Liver (tissue), 9 donors: Measurements from ENCODE around the gene MAP6. TPM values are rescaled to one million over a fixed set of nuclear protein-coding genes. Genes with fewer than 3 reads are reported as not detected.

Source experiments
- DNase-seq: peaks from one replicate; pipeline ENCODE4 v3.0.0-alpha.2; 2017; ENCODE audit warnings: low spot score
- H3K27ac ChIP-seq, 2 donors: one replicate each; pipeline ENCODE4 v1.7.0; 2013; ENCODE audit warnings: inconsistent platforms in 2 of 2, low read length in 2 of 2, control low read depth in 1 of 2, low read depth in 1 of 2, mild to moderate bottlenecking in 1 of 2
- H3K27me3 ChIP-seq, 4 donors: one replicate each; pipeline versions ENCODE4 v1.6.1 to v1.7.0; 2013; ENCODE audit warnings: low read length in 3 of 4, inconsistent platforms in 1 of 4, mild to moderate bottlenecking in 1 of 4, moderate library complexity in 1 of 4; ENCODE audit not compliant: control insufficient read depth in 4 of 4, insufficient read depth in 4 of 4
- H3K36me3 ChIP-seq, 4 donors: one replicate each; pipeline versions ENCODE4 v1.6.1 to v1.7.0; 2013; ENCODE audit warnings: low read length in 3 of 4, mild to moderate bottlenecking in 3 of 4, low read depth in 1 of 4, moderate library complexity in 1 of 4; ENCODE audit not compliant: control insufficient read depth in 4 of 4, insufficient read depth in 3 of 4
- H3K4me1 ChIP-seq, 4 donors: one replicate each; pipeline versions ENCODE4 v1.6.1 to v1.7.0; 2013; ENCODE audit warnings: low read length in 3 of 4, mild to moderate bottlenecking in 3 of 4, moderate library complexity in 1 of 4; ENCODE audit not compliant: control insufficient read depth in 4 of 4, insufficient read depth in 4 of 4
- H3K4me3 ChIP-seq, 3 donors: one replicate each; pipeline versions ENCODE4 v1.6.1 to v1.7.0; 2013; ENCODE audit warnings: low read length in 3 of 3, control low read depth in 1 of 3, low read depth in 1 of 3, mild to moderate bottlenecking in 1 of 3
- H3K9ac ChIP-seq, 2 donors: one replicate each; pipeline ENCODE4 v1.7.0; 2013; ENCODE audit warnings: low read length in 2 of 2, mild to moderate bottlenecking in 2 of 2, moderate library complexity in 2 of 2, control low read depth in 1 of 2, low read depth in 1 of 2
- H3K9me3 ChIP-seq, 4 donors: one replicate each; pipeline versions ENCODE4 v1.6.1 to v1.7.0; 2013; ENCODE audit warnings: low read length in 3 of 4; ENCODE audit not compliant: control insufficient read depth in 4 of 4
- ATF3 ChIP-seq: IDR thresholded peaks from 2 replicates; pipeline ENCODE4 v1.6.1; 2016; ENCODE audit warnings: antibody characterized with exemption
- CTCF ChIP-seq: fragments of 150-350 bp; IDR thresholded peaks from 2 replicates; pipeline ENCODE4 v1.5.1; 2017; ENCODE audit warnings: improper control_type of control experiment, low read depth, low read length; ENCODE audit not compliant: missing input control
- EGR1 ChIP-seq, 2 donors: IDR thresholded peaks; 2 replicates each; pipeline ENCODE4 v1.6.1; 2016 to 2018; ENCODE audit warnings: antibody characterized with exemption in 2 of 2, low read depth in 2 of 2
- FOXA1 ChIP-seq: IDR thresholded peaks from 2 replicates; pipeline ENCODE4 v1.6.1; 2016; ENCODE audit warnings: antibody characterized with exemption
- FOXA2 ChIP-seq: IDR thresholded peaks from 2 replicates; pipeline ENCODE4 v1.6.1; 2016; ENCODE audit warnings: antibody characterized with exemption
- GABPA ChIP-seq, 2 donors: IDR thresholded peaks in 1 of 2; conservative IDR thresholded peaks in 1 of 2; 2 replicates each; pipeline ENCODE4 v1.6.1; 2016; ENCODE audit warnings: antibody characterized with exemption in 2 of 2, mild to moderate bottlenecking in 1 of 2, moderate library complexity in 1 of 2
- JUND ChIP-seq, 2 donors: IDR thresholded peaks; 2 replicates each; pipeline ENCODE4 v1.6.1; 2016; ENCODE audit warnings: antibody characterized with exemption in 2 of 2
- NR2F2 ChIP-seq: IDR thresholded peaks from 2 replicates; pipeline ENCODE4 v1.6.1; 2016; ENCODE audit warnings: antibody characterized with exemption
- RAD21 ChIP-seq, 2 donors: IDR thresholded peaks; 2 replicates each; pipeline ENCODE4 v1.6.1; 2016; ENCODE audit warnings: antibody characterized with exemption in 2 of 2, mild to moderate bottlenecking in 2 of 2
- RXRA ChIP-seq, 2 donors: IDR thresholded peaks; 2 replicates each; pipeline ENCODE4 v1.6.1; 2017 to 2018; ENCODE audit warnings: antibody characterized with exemption in 2 of 2, mild to moderate bottlenecking in 1 of 2
- SP1 ChIP-seq: IDR thresholded peaks from 2 replicates; pipeline ENCODE4 v1.6.1; 2018; ENCODE audit warnings: antibody characterized with exemption, mild to moderate bottlenecking
- TAF1 ChIP-seq: conservative IDR thresholded peaks from 2 replicates; pipeline ENCODE4 v1.6.1; 2016; ENCODE audit warnings: antibody characterized with exemption, mild to moderate bottlenecking
- YY1 ChIP-seq: IDR thresholded peaks from 2 replicates; pipeline ENCODE4 v1.6.1; 2016; ENCODE audit warnings: antibody characterized with exemption, mild to moderate bottlenecking
- WGBS: extraction: QIAGEN DNeasy Blood & Tissue Kit; methylation state at CpG from one replicate; pipeline ENCODE4 v1.1.7; 2013; 5-methylcytosine and 5-hydroxymethylcytosine counted together
- polyA plus RNA-seq, 2 donors: library from polyadenylated mRNA; stranded (reverse) in 1 of 2; unstranded in 1 of 2; fragments of 200-250 nt in 1 of 2; fragments of >200 nt in 1 of 2; fragmentation: Nextera tagmentation in 1 of 2; extraction: Ambion mirVana in 1 of 2; gene quantifications; one replicate each; pipeline versions ENCODE4 v1.2.1 to v1.2.3, GENCODE V29; 2013 to 2015
- total RNA-seq, 2 donors: library from RNA; depleted of rRNA; stranded (reverse); fragments of >200 nt; gene quantifications; one replicate each; pipeline ENCODE4 v1.2.3, GENCODE V29; 2014
- TF ChIP-seq, protein P1 (sequence below): IDR thresholded peaks from 2 replicates; pipeline ENCODE4 v1.6.1; 2016; ENCODE audit warnings: antibody characterized with exemption
- TF ChIP-seq, protein P2 (sequence below): IDR thresholded peaks from 2 replicates; pipeline ENCODE4 v1.6.1; 2016; ENCODE audit warnings: antibody characterized with exemption
- TF ChIP-seq, protein P3 (sequence below): IDR thresholded peaks from 2 replicates; pipeline ENCODE4 v1.6.1; 2016; ENCODE audit warnings: antibody characterized with exemption, mild to moderate bottlenecking
- donor health status: healthy.
- donor health status: healthy.
- donor health status: healthy.
- donor health status: healthy.
- donor health status: healthy.

Gene MAP6
- total and polyA plus RNA-seq, 4 donors: 0.22 to 0.36 (median 0.24) TPM

- H3K9ac ChIP-seq: no peak overlapping the region
- WGBS: 94% methylated on average over 2 of the region's 2 CpGs
- no peaks in the 10 kb centered on the region for H3K27me3 ChIP-seq
- no peak overlapping the region for H3K27ac ChIP-seq
- H3K4me1 ChIP-seq: no peaks in the 10 kb centered on the region
- no peak for DNase-seq
- TF ChIP-seq RXRA (IDR thresholded peaks at IDR 0.05) (no peak), TAF1 (no peak), SP1 (no peak), YY1 (no peak), ATF3 (no peak), FOXA1 (no peak), JUND (IDR thresholded peaks at IDR 0.05) (no peak)
- H3K36me3 ChIP-seq: no peaks in the 10 kb centered on the region
- H3K4me3 ChIP-seq: no peak overlapping the region
- H3K9me3 ChIP-seq: no peaks in the 10 kb centered on the region
Measured at GRCh38 chr11:75632962-75633361, 35.9 kb downstream of the MAP6 start.

- TF ChIP-seq FOXA1 (no peak), CTCF (no peak), FOXA2 (no peak), GABPA (IDR thresholded peaks at IDR 0.05 in 1 of 2, conservative IDR thresholded peaks at IDR 0.05 in 1 of 2) (no peak), RAD21 (IDR thresholded peaks at IDR 0.05) (no peak), NR2F2 (no peak), RXRA (IDR thresholded peaks at IDR 0.05) (no peak), YY1 (no peak), JUND (IDR thresholded peaks at IDR 0.05) (no peak), ATF3 (no peak), TAF1 (no peak), SP1 (no peak), EGR1 (IDR thresholded peaks at IDR 0.05; ENCODE audit: low read depth in 2 of 2) (no peak)
- TF ChIP-seq, protein P1, sequence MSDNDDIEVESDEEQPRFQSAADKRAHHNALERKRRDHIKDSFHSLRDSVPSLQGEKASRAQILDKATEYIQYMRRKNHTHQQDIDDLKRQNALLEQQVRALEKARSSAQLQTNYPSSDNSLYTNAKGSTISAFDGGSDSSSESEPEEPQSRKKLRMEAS: no peak
- TF ChIP-seq, protein P2, sequence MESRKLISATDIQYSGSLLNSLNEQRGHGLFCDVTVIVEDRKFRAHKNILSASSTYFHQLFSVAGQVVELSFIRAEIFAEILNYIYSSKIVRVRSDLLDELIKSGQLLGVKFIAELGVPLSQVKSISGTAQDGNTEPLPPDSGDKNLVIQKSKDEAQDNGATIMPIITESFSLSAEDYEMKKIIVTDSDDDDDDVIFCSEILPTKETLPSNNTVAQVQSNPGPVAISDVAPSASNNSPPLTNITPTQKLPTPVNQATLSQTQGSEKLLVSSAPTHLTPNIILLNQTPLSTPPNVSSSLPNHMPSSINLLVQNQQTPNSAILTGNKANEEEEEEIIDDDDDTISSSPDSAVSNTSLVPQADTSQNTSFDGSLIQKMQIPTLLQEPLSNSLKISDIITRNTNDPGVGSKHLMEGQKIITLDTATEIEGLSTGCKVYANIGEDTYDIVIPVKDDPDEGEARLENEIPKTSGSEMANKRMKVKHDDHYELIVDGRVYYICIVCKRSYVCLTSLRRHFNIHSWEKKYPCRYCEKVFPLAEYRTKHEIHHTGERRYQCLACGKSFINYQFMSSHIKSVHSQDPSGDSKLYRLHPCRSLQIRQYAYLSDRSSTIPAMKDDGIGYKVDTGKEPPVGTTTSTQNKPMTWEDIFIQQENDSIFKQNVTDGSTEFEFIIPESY: no peak
- TF ChIP-seq, protein P3, sequence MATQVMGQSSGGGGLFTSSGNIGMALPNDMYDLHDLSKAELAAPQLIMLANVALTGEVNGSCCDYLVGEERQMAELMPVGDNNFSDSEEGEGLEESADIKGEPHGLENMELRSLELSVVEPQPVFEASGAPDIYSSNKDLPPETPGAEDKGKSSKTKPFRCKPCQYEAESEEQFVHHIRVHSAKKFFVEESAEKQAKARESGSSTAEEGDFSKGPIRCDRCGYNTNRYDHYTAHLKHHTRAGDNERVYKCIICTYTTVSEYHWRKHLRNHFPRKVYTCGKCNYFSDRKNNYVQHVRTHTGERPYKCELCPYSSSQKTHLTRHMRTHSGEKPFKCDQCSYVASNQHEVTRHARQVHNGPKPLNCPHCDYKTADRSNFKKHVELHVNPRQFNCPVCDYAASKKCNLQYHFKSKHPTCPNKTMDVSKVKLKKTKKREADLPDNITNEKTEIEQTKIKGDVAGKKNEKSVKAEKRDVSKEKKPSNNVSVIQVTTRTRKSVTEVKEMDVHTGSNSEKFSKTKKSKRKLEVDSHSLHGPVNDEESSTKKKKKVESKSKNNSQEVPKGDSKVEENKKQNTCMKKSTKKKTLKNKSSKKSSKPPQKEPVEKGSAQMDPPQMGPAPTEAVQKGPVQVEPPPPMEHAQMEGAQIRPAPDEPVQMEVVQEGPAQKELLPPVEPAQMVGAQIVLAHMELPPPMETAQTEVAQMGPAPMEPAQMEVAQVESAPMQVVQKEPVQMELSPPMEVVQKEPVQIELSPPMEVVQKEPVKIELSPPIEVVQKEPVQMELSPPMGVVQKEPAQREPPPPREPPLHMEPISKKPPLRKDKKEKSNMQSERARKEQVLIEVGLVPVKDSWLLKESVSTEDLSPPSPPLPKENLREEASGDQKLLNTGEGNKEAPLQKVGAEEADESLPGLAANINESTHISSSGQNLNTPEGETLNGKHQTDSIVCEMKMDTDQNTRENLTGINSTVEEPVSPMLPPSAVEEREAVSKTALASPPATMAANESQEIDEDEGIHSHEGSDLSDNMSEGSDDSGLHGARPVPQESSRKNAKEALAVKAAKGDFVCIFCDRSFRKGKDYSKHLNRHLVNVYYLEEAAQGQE: no peak
- H3K9ac ChIP-seq: no peak overlapping the region
- no peak overlapping the region for H3K27ac ChIP-seq
- no peaks in the 10 kb centered on the region for H3K27me3 ChIP-seq
- DNase-seq: no peak
- no peaks in the 10 kb centered on the region for H3K4me1 ChIP-seq
- no peak overlapping the region for H3K4me3 ChIP-seq
- WGBS: 92% methylated on average over 2 of the region's 2 CpGs
- no peaks in the 10 kb centered on the region for H3K9me3 ChIP-seq
- no peaks in the 10 kb centered on the region for H3K36me3 ChIP-seq
Measured at GRCh38 chr11:75632450-75632849, 36.4 kb downstream of the MAP6 start.
